HG03565 (cell line): ENCODE data around the gene POU3F2.
A peak's percentile ranks its signal among the peaks of the same experiment; 100 is the strongest.

Source experiments
- ATAC-seq: cut with Tn5 transposase; IDR thresholded peaks from one replicate; pipeline ENCODE4 v1.9.1; 2021; ENCODE audit warnings: mild to moderate bottlenecking, moderate library complexity; ENCODE audit not compliant: unreplicated experiment

The POU3F2 gene

GRCh38 chr6:98834060-98835031, at the start of gene POU3F2:
TSS of gene POU3F2 (plus strand) at chr6:98834574. CDS start at chr6:98834874, 300 bp downstream.
- peak; percentile 62 for ATAC-seq

GRCh38 chr6:98787435-98787834, 46.9 kb upstream of the POU3F2 start:
- no peak for ATAC-seq

- no peak for ATAC-seq
Measured at GRCh38 chr6:98787961-98788360, 46.4 kb upstream of the POU3F2 start.

- no peak for ATAC-seq
Measured at GRCh38 chr6:98794307-98794842, 40.0 kb upstream of the POU3F2 start.

- no peak for ATAC-seq
Measured at GRCh38 chr6:98797217-98797994, 37.0 kb upstream of the POU3F2 start.

- ATAC-seq: no peak
Measured at GRCh38 chr6:98800866-98801265, 33.5 kb upstream of the POU3F2 start.

- no peak for ATAC-seq
Measured at GRCh38 chr6:98808541-98809210, 25.7 kb upstream of the POU3F2 start.

- no peak for ATAC-seq
Measured at GRCh38 chr6:98812220-98812619, 22.2 kb upstream of the POU3F2 start.

- ATAC-seq: no peak
Measured at GRCh38 chr6:98816799-98817198, 17.6 kb upstream of the POU3F2 start.

GRCh38 chr6:98821756-98822405, 12.5 kb upstream of the POU3F2 start:
- ATAC-seq: no peak

GRCh38 chr6:98823428-98824161, 10.8 kb upstream of the POU3F2 start:
- ATAC-seq: no peak

GRCh38 chr6:98824162-98824901, 10.0 kb upstream of the POU3F2 start:
- no peak for ATAC-seq

- no peak for ATAC-seq
Measured at GRCh38 chr6:98824902-98825599, 9.3 kb upstream of the POU3F2 start.

GRCh38 chr6:98825600-98826230, 8.7 kb upstream of the POU3F2 start:
- no peak for ATAC-seq

- ATAC-seq: no peak
Measured at GRCh38 chr6:98827295-98828159, 6.8 kb upstream of the POU3F2 start.

GRCh38 chr6:98828211-98828788, 6.1 kb upstream of the POU3F2 start:
- ATAC-seq: no peak

- no peak for ATAC-seq
Measured at GRCh38 chr6:98828941-98829411, 5.4 kb upstream of the POU3F2 start.
